GM21360 (cell line): Measurements from ENCODE around the gene ZNF548.
A peak's percentile ranks its signal among the peaks of the same experiment; 100 is the strongest.

ENCODE experiments used
- ATAC-seq: cut with Tn5 transposase; IDR thresholded peaks from one replicate; pipeline ENCODE4 v1.9.1; 2021; ENCODE audit warnings: mild to moderate bottlenecking, moderate library complexity; ENCODE audit not compliant: unreplicated experiment

The ZNF548 gene

GRCh38 chr19:57395710-57396109 lies 6.1 kb downstream of the ZNF548 start:
- ATAC-seq = no peak

- ATAC-seq = no peak
Observed at GRCh38 chr19:57398868-57399267, 9.2 kb downstream of the ZNF548 start.

GRCh38 chr19:57403737-57404563 lies 14.3 kb downstream of the ZNF548 start:
- no peak for ATAC-seq

- no peak for ATAC-seq
Observed at GRCh38 chr19:57406516-57407123, 17.0 kb downstream of the ZNF548 start.

GRCh38 chr19:57410877-57411671 lies 21.4 kb downstream of the ZNF548 start, which contains the start of gene ZNF17:
Gene ZNF17, plus strand, starts transcription at chr19:57411161. Its CDS starts 2,455 bp downstream, at chr19:57413616.
- ATAC-seq = peak; percentile 91

GRCh38 chr19:57419439-57419838 lies 29.8 kb downstream of the ZNF548 start:
- ATAC-seq = no peak

GRCh38 chr19:57421037-57421436 lies 31.4 kb downstream of the ZNF548 start:
- no peak for ATAC-seq

GRCh38 chr19:57434386-57435061 lies 44.9 kb downstream of the ZNF548 start:
- no peak for ATAC-seq

GRCh38 chr19:57435062-57435978 lies 45.7 kb downstream of the ZNF548 start, which contains the start of gene ZNF749:
Gene ZNF749, plus strand, starts transcription at chr19:57435325. Its CDS starts 254 bp downstream, at chr19:57435579.
- ATAC-seq = peak; percentile 90

- ATAC-seq = no peak
Observed at GRCh38 chr19:57436417-57436816, 46.8 kb downstream of the ZNF548 start.

- no peak for ATAC-seq
Observed at GRCh38 chr19:57437931-57438330, 48.3 kb downstream of the ZNF548 start.

GRCh38 chr19:57438925-57439324 lies 49.3 kb downstream of the ZNF548 start:
- ATAC-seq = no peak

- no peak for ATAC-seq
Observed at GRCh38 chr19:57441979-57442752, 52.5 kb downstream of the ZNF548 start.

- ATAC-seq = no peak
Observed at GRCh38 chr19:57443121-57443696, 53.6 kb downstream of the ZNF548 start.

- ATAC-seq = no peak
Observed at GRCh38 chr19:57452307-57452706, 62.7 kb downstream of the ZNF548 start.
